GM18867 (cell line): ENCODE measurements around the gene CREBBP.
"Not testable (repeated sequence)": the region's sequence is repeated elsewhere in the genome, so short reads cannot be mapped to it uniquely, and the experiment has no call there.

Experiments
- ATAC-seq: cut with Tn5 transposase; IDR thresholded peaks from one replicate; pipeline ENCODE4 v1.9.1; 2021; ENCODE audit warnings: mild to moderate bottlenecking, moderate library complexity; ENCODE audit not compliant: unreplicated experiment

The CREBBP gene

DNA sequence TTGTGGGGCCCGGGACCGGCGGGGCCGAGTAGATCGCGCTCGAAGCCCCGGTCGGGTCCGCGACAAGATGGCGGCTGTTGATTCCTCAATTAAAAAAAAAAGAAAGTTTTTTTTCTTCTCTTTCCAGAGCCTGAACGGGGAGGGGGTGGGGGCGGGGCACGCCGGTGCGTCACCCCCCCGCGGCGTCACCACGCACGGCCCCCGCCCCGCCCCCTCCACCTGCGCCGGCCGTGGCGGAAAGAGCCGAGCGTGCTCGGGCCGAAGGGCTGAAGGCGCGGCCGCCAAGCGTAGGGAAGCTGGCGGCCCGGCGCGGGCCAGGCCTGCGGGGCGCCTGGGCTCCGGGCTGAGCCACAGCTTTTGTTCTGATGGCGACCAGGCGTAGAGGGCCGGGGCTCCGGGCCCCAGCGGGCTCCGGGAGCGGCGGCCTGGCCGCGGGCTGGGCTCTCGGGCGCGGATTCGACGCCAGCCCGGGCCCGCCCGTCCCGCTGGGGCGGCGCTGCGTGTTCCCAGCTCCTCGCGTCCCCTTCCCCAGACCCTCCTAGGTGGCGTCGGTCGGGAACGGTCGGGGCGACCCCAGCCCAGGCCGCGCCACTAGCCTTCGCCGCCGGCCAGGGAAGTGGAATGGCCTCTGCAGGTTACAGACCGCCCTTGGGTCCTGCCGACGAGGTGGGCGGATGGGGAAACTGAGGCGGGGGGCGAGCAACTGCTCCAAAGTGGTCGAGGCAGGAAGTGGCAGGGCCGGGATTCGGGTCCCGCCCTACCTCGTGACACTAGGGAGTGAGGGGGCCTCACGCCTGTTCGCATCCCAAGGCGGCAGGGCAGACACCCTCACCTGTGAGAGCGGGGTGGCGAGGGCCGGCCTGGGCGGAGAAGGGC, at the start of gene CREBBP:
Gene CREBBP, minus strand, starts transcription at position 91 of the 876 bp plus-strand sequence. CDS start 797 bp downstream, outside the sequence.
- peak; percentile 84 for ATAC-seq

DNA sequence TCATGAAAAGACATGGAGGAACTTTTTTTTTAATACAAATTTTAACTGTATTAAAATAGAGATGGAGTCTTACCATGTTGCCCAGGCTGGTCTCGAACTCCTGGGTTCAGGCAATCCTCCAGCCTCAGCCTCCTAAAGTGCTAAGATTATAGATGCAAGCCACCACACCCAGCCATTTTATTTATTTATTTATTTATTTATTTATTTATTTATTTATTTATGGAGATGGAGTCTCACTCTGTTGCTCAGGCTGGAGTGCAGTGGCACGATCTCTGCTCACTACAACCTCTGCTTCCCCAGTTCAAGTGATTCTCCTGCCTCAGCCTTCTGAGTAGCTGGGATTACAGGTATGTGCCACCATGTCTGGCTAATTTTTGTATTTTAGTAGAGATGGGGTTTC, 46.6 kb upstream of the CREBBP start:
- ATAC-seq, result not testable (repeated sequence)

DNA sequence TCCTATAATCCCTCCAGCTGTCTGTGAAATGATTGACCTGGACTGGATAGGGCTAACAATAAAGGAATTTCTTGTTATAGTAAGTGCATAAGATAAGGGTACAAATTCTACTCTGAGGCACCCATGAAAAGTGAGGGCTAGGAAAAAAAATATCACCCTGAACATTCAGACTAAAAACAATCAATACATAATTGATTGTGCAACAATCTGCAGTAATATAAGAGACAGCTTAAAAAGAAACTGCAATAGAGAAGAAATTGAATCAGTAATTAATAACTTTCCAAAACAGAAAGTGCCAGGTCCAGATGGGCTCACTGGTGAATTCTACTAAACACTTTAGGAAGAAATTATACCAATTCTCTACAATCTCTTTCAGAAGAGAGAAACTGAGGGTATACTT, 44.2 kb upstream of the CREBBP start:
- ATAC-seq, result no peak

DNA sequence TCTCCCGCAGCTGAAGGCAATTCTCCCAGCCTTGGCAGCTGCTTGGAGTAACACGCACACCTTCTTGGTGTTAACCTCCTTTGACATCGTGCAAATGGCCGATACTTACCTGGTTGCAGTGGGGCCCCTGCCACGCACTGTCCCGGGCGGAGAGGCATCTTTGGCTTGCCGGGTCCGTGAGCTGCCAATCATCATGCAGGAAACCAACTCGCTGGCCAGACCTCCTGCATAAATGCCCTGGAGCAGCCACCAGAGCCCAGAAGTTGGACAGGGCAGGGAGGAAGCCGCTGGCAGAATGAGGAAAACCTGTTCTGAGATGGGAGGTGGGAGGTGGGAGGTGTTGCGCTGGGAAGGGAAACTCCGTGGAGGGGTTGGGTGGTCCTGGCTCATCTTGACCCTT, 41.7 kb upstream of the CREBBP start:
- ATAC-seq, result no peak

DNA sequence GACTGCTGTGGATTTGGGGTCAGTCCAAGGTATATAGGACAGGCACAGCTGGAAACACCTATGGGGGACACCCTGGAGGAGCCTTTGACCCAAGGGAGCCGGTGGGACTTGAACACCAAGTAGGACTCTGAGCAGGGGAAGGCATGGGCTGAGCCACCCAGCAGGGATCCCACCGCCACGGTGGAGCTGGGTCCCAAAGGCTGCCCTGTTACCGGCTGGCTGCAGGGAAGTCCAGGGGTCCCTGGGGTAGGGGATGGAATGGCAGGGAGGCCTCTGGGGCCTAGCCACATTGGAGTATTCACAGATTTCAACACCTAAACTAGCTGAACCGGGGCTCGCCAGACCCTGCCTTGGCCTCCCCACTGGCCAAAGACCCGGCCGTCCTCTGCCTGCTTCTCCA, 39.7 kb upstream of the CREBBP start:
- no peak for ATAC-seq

- ATAC-seq, result no peak
Observed at GRCh38 chr16:3919413-3919812, 38.9 kb upstream of the CREBBP start.

- no peak for ATAC-seq
Observed at GRCh38 chr16:3915426-3916260, 35.1 kb upstream of the CREBBP start.

- ATAC-seq, result no peak
Observed at GRCh38 chr16:3912897-3913296, 32.4 kb upstream of the CREBBP start.

DNA sequence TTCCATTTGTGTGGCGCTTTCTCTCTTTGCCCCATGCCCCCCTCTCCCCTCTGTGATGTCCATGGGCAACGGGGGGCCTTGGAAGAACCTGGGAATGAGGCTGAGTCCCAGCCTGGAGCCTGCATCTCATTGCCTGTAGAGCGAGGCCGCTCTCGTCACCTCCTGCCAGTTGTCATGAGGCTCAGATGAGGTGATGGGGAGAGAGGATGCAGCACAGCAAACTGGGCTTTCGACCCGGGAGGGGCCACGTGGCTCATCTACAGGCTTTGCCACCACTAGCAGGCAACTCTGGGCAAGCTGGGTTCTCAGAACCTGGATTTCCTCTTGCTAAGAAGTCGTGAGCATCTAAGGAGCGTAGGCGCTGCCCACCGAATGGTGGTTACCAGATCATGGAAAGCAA, 31.9 kb upstream of the CREBBP start:
- no peak for ATAC-seq

DNA sequence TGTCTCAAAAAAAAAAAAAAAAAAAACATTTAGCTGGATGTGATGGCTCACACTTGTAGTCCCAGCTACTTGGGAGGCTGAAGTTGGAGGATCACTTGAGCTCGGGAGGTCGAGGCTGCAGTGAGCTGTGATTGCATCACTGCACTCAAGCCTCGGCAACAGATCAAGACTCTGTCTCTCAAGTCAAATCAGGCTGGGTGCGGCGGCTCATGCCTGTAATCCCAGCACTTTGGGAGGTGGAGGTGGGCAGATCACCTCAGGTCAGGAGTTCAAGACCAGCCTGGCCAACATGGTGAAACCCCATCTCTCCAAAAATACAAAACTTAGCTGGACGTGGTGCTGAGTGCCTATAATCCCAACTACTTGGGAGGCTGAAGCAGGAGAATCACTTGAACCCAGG, 31.2 kb upstream of the CREBBP start:
- ATAC-seq, result not testable (repeated sequence)

DNA sequence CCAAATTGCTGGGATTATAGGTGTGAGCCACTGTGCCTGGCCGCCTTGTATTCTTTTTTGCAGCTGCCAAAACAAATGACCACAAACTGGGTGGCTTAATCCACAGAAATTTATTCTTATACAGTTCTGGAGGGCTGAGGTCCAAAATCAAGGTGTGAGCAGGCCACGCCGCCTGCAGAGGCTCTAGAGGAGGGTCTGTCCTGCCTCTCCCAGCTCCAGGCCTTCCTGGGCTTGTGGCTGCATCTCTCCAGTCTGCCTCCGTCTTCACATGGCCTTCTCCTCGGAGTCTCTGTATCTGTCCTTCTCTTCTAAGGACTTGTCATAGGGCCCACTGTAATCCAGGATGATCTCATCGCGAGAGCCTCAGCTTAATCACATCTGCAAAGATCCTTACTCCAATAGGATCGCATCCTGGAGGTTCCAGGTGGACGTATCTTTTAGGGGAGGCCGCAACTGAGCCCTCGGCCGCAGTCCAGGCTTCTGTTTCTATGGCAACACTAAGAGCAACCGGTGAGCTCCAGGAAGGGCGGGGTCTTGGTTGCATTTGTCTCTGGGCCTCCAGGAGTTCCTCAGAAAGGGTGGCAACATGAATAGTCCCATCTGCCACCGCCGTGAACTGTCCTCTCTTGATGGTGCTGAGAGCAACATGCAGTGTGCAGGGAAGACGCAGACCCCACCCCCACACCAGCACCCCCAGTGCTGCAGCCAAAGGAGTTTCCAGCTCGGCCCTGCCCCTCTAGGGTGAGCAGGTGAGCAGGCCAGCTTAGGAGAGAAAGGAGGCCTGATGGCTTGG, 29.5 kb upstream of the CREBBP start:
- no peak for ATAC-seq

DNA sequence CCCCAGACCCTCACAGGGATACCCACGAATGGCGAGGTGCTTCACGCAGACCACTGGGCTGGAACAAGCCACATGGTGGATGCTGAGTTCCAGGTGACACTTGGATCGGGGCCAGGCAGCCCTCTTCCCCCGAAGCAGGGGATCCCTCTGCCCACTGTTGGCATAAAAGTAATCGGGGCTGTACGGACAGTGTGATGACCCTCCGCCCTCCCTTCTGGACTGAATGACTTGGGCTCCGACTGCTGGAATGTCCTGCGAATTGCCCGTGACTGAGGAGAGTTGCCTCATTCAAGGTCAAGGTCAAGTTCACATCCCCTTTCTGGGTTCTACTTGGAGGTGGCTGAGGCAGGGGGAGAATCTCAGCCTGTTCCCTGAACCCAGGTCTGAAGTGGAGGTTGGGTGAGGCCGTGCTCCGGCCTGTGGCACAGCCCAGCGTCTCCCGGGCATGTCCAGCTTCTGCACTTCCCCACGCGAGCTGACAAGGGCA, 28.5 kb upstream of the CREBBP start:
- ATAC-seq, result no peak

GRCh38 chr16:3907586-3907985, 27.1 kb upstream of the CREBBP start:
- ATAC-seq, result no peak

DNA sequence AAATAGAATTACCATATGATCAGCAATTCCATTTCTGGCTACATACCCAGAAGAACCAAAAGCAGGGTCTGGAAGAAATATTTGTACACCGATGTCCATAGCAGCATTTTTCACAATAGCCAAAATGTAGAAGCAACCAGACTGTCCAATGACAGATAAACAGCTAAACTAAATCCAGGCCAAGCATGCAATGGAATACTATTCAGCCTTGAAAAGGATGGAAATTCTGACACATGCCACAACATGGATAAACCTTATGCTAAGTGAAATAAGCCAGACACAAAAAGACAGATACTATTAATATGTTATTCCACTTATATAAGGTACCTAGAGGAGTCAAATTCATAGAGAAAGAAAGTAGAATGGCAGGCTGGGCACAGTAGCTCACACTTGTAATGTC, 25.9 kb upstream of the CREBBP start:
- ATAC-seq, result no peak

DNA sequence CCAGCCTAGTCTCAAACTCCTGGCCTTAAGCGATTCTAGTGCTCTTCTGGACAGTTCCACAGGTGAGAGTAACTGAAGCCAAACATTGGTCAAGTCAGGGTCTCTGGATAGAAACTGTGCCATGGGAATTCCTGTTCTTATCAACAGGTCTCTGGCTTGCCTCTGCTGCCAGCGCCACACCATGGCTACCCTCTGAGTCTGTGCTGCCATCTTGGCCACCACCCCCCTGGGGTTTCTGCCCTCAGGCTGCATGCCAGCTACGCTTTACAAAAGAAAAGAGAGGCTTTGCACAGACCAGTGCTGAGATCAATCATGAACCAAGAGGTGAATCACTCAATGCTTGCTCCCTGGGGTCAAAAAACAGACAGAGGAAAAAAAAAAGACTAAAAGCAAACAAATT, 24.4 kb upstream of the CREBBP start:
- ATAC-seq, result no peak

DNA sequence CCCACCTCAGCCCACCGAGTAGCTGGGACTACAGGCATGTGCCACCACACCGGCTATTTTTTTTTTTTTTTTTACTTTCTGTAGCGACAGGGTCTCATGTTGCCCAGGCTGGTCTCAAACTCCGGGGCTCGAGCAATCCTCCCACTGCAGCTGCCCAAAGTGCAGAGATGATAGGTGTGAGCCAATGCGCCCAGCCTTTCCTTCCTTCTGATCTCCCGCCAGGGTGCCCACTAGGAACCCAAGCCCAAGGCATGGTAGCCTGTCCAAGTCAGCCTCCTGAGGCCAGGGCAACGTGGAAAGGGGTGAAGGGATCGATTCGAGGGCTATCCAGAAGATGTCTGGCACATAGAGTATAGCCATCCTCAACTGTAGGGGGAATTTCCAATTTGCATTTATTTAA, 9.6 kb upstream of the CREBBP start:
- no peak for ATAC-seq

DNA sequence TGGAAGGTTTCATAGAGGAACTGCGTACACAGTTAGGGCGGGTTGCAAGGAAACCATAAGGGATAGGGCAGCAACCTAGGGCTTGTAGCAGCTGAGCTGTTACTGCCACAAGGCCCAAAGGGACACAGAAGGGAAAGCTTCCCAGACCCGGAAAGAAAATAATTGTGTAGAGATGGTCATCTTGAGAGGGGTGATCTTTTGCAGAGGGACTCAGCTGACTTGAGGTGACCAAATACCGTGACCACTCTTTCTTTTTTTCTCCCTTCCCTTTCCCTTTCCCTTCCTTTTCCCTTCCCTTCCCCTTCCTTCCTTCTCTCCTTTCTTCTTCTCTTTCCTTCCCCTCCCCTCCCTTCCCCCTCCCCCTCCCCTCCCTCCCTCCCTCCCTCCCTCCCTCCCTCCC, 8.5 kb upstream of the CREBBP start:
- no peak for ATAC-seq

DNA sequence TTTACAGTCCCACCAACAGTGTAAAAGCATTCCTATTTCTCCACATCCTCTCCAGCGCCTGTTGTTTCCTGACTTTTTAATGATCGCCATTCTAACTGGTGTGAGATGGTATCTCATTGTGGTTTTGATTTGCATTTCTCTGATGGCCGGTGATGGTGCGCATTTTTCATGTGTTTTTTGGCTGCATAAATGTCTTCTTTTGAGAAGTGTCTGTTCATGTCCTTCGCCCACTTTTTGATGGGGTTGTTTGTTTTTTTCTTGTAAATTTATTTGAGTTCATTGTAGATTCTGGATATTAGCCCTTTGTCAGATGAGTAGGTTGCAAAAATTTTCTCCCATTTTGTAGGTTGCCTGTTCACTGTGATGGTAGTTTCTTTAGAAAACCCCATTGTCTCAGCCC, 5.5 kb upstream of the CREBBP start:
- ATAC-seq, result not testable (repeated sequence)

DNA sequence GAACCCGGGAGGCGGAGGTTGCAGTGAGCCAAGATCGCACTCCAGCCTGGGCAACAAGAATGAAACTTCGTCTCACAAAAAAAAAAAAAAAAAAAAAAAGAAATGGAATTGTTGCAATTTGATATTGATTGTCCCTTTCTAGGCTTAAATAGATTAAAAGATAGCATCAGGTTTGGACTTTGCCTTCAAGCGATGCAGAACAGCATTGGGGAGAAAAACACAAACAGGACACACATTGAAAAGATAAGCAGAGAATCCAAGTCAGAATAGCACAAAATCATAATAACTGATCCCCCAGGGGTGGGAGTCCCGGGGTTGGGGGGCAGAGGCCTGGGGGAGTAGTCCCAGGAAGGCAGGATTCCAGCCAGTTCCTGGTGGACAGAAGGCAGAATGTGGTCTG, 3.9 kb upstream of the CREBBP start:
- no peak for ATAC-seq

DNA sequence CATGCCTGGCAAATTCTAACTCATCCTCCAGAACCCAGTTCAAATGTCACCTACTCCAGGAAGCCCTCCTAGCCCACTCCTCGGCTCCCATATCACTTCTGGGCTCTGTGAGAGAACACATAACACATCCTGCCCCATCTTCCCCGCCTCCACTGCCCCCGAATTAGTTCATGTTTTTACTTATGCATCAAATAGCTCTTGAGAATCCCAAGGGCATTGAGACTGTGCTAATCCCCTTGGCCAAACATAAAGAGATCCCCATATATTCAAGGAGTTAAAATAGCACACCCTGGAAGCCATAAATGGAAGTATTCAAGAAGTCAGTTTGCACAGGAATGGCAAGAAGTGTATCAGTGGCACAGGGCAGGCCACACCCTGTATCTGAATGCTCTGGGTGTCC, 2.0 kb upstream of the CREBBP start:
- no peak for ATAC-seq

DNA sequence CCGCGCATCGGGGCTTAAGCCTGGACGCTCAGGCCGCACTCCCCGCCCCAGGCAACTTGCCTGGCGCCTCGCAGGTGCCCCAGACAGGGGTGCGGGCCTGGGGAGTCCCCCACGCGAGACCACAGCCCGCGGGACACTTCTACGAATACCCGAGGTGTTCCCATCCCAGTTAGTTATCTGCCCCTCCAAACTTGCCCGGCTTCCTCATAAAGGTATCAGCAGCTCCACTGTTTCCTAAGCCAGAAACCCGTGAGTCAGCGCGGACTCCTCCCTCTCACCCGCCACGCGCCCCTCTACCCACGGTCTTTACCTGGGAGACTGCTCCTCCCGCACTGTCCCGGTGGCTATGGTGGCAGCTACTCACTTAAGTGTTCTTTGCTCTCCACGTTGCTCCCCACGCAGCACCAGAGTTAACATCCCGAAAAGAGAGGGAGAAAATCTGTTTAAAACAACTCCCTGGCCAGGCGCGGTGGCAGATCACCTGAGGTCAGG, 1.0 kb upstream of the CREBBP start:
- no peak for ATAC-seq
